Hippocampal formation (tissue), 2 donors: ENCODE measurements around the gene DFFA.
"Not testable (repeated sequence)": the region's sequence is repeated elsewhere in the genome, so short reads cannot be mapped to it uniquely, and the experiment has no call there.

Source experiments
- DNase-seq, 2 donors: peaks; one replicate each; lab custom pipeline; 2025; lab: John Stamatoyannopoulos, UW

The DFFA gene

GRCh38 chr1:10506046-10506676 is 33.8 kb upstream of the DFFA start:
- not testable (repeated sequence) for DNase-seq

GRCh38 chr1:10504249-10504648 is 31.9 kb upstream of the DFFA start:
- no peak for DNase-seq

GRCh38 chr1:10502206-10502605 is 29.9 kb upstream of the DFFA start:
- DNase-seq = no peak

- no peak for DNase-seq
Measured at GRCh38 chr1:10498231-10498630, 25.9 kb upstream of the DFFA start.

- DNase-seq = no peak
Measured at GRCh38 chr1:10497109-10497508, 24.8 kb upstream of the DFFA start.

- no peak for DNase-seq
Measured at GRCh38 chr1:10495952-10496351, 23.6 kb upstream of the DFFA start.

- no peak for DNase-seq
Measured at GRCh38 chr1:10495475-10495817, 23.1 kb upstream of the DFFA start.

- DNase-seq = peak; percentile 69 to 72
Measured at GRCh38 chr1:10494754-10495474, 22.6 kb upstream of the DFFA start.

GRCh38 chr1:10494418-10494753 is 22.1 kb upstream of the DFFA start:
- DNase-seq = no peak

- DNase-seq = no peak
Measured at GRCh38 chr1:10490286-10490970, 18.1 kb upstream of the DFFA start.

- no peak for DNase-seq
Measured at GRCh38 chr1:10489291-10490055, 17.1 kb upstream of the DFFA start.

GRCh38 chr1:10484521-10484920 is 12.2 kb upstream of the DFFA start:
- no peak for DNase-seq

- no peak for DNase-seq
Measured at GRCh38 chr1:10480614-10481013, 8.3 kb upstream of the DFFA start.

- no peak for DNase-seq
Measured at GRCh38 chr1:10479296-10479695, 7.0 kb upstream of the DFFA start.

- DNase-seq = no peak
Measured at GRCh38 chr1:10475510-10475909, 3.2 kb upstream of the DFFA start.

GRCh38 chr1:10474613-10475507 is 2.5 kb upstream of the DFFA start, which contains the start of gene PEX14:
PEX14 (plus strand) TSS chr1:10474950; CDS start chr1:10474967, 17 bp downstream.
- DNase-seq = peak; percentile 71 to 77

GRCh38 chr1:10474309-10474612 is 1.9 kb upstream of the DFFA start:
- not testable (repeated sequence) for DNase-seq

- DNase-seq = no peak
Measured at GRCh38 chr1:10473145-10473765, 926 bp upstream of the DFFA start.

GRCh38 chr1:10471411-10472219 is 714 bp downstream of the DFFA start:
- DNase-seq = no peak

- DNase-seq = no peak
Measured at GRCh38 chr1:10470043-10470442, 2.3 kb downstream of the DFFA start.
